Measurements from ENCODE around the gene RASA3. TPM values are rescaled to one million over a fixed set of nuclear protein-coding genes. Genes with fewer than 3 reads are reported as not detected.

RASA3 gene
- total RNA-seq, 1 experiment from 2014 or later = 0.26 TPM

- CTCF ChIA-PET = no interaction called here
- BruUV-seq (replicated peaks) = no TSS peak
- no peaks in the 10 kb centered on the region for H3K4me1 Mint-ChIP-seq (ENCODE audit: low read depth, unreplicated experiment)
- no peaks in the 10 kb centered on the region for H3K9me3 Mint-ChIP-seq (ENCODE audit: low read depth, unreplicated experiment)
- no peak overlapping the region for H3K4me3 Mint-ChIP-seq (ENCODE audit: low read depth, unreplicated experiment)
- no peak for DNase-seq
- TF ChIP-seq, protein P1, sequence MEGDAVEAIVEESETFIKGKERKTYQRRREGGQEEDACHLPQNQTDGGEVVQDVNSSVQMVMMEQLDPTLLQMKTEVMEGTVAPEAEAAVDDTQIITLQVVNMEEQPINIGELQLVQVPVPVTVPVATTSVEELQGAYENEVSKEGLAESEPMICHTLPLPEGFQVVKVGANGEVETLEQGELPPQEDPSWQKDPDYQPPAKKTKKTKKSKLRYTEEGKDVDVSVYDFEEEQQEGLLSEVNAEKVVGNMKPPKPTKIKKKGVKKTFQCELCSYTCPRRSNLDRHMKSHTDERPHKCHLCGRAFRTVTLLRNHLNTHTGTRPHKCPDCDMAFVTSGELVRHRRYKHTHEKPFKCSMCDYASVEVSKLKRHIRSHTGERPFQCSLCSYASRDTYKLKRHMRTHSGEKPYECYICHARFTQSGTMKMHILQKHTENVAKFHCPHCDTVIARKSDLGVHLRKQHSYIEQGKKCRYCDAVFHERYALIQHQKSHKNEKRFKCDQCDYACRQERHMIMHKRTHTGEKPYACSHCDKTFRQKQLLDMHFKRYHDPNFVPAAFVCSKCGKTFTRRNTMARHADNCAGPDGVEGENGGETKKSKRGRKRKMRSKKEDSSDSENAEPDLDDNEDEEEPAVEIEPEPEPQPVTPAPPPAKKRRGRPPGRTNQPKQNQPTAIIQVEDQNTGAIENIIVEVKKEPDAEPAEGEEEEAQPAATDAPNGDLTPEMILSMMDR (IDR thresholded peaks at IDR 0.05; ENCODE audit: unreplicated experiment) = no peak
- H3K27ac Mint-ChIP-seq (ENCODE audit: unreplicated experiment) = no peak overlapping the region
- H3K27me3 Mint-ChIP-seq (ENCODE audit: unreplicated experiment) = peaks cover 25% of the 10 kb centered on the region
- intact Hi-C loops (cut with micrococcal nuclease; ENCODE audit: unreplicated experiment) = no loop called here
- H3K36me3 Mint-ChIP-seq (ENCODE audit: insufficient read depth, unreplicated experiment) = no peaks in the 10 kb centered on the region
These were observed 195.3 kb downstream of the RASA3 start for GRCh38 chr13:113937073-113937472.

DNA sequence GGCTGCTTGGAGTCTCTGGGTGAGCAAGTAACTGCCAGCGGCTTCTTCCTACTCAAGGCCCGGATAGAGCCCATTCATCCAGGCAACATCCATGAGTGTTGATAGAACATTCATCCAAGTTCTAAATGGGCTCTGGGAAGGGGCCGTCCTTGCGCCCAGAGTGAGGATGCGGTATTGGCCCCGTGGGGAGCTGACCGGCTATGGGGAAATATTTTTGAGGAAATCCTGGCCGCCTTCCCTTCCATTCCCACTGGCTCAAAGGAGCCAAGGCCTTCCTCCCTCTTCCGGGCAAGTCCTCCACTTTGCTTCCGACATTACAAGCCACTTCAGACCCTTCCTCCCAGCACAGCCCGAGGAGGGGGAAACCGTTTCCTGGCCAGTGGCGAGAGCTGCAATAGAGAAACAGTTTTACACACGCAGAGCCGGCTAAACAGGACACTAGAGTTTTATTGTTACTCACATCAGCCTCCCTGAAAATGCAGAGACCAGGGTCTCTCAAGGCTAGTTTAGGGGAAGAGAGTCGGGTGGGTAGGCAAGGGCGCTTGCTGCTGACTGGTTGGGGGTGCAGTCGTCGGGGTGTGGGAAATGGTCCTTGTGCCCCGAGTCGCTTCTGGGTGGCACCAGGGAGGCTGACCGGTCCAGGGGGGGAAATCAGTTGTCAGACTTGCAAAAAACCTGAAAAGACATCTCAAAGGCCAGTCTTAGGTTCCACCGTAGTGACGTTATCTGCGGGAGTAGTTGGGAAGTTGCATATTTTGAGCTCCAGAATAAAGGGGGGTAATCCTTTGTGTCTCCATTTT lies 196.1 kb downstream of the RASA3 start:
- TF ChIP-seq, protein P1 (IDR thresholded peaks at IDR 0.05; ENCODE audit: unreplicated experiment) = no peak
- no peak for DNase-seq
- no TSS peak for BruUV-seq (replicated peaks)
- Mint-ChIP-seq H3K27me3 (ENCODE audit: unreplicated experiment) (peaks cover 25% of the 10 kb centered on the region), H3K4me3 (ENCODE audit: low read depth, unreplicated experiment) (no peak overlapping the region), H3K9me3 (ENCODE audit: low read depth, unreplicated experiment) (no peaks in the 10 kb centered on the region), H3K4me1 (ENCODE audit: low read depth, unreplicated experiment) (no peaks in the 10 kb centered on the region), H3K36me3 (ENCODE audit: insufficient read depth, unreplicated experiment) (no peaks in the 10 kb centered on the region), H3K27ac (ENCODE audit: unreplicated experiment) (no peak overlapping the region)
- intact Hi-C loops (cut with micrococcal nuclease; ENCODE audit: unreplicated experiment) = no loop called here
- CTCF ChIA-PET = no interaction called here

GRCh38 chr13:113935001-113935844 lies 197.2 kb downstream of the RASA3 start:
- DNase-seq = no peak
- no peak overlapping the region for H3K27ac Mint-ChIP-seq (ENCODE audit: unreplicated experiment)
- H3K9me3 Mint-ChIP-seq (ENCODE audit: low read depth, unreplicated experiment) = no peaks in the 10 kb centered on the region
- CTCF ChIA-PET = no interaction called here
- H3K36me3 Mint-ChIP-seq (ENCODE audit: insufficient read depth, unreplicated experiment) = no peaks in the 10 kb centered on the region
- no peak overlapping the region for H3K4me3 Mint-ChIP-seq (ENCODE audit: low read depth, unreplicated experiment)
- H3K4me1 Mint-ChIP-seq (ENCODE audit: low read depth, unreplicated experiment) = no peaks in the 10 kb centered on the region
- no TSS peak for BruUV-seq (replicated peaks)
- TF ChIP-seq, protein P1 (IDR thresholded peaks at IDR 0.05; ENCODE audit: unreplicated experiment) = no peak
- H3K27me3 Mint-ChIP-seq (ENCODE audit: unreplicated experiment) = peaks cover 25% of the 10 kb centered on the region
- intact Hi-C loops (cut with micrococcal nuclease; ENCODE audit: unreplicated experiment) = no loop called here

GRCh38 chr13:113934576-113934975 lies 197.8 kb downstream of the RASA3 start:
- CTCF ChIA-PET = no interaction called here
- H3K27me3 Mint-ChIP-seq (ENCODE audit: unreplicated experiment) = peaks cover 25% of the 10 kb centered on the region
- no peaks in the 10 kb centered on the region for H3K4me1 Mint-ChIP-seq (ENCODE audit: low read depth, unreplicated experiment)
- TF ChIP-seq, protein P1 (IDR thresholded peaks at IDR 0.05; ENCODE audit: unreplicated experiment) = no peak
- no peak overlapping the region for H3K27ac Mint-ChIP-seq (ENCODE audit: unreplicated experiment)
- no peaks in the 10 kb centered on the region for H3K9me3 Mint-ChIP-seq (ENCODE audit: low read depth, unreplicated experiment)
- DNase-seq = no peak
- intact Hi-C loops (cut with micrococcal nuclease; ENCODE audit: unreplicated experiment) = no loop called here
- H3K36me3 Mint-ChIP-seq (ENCODE audit: insufficient read depth, unreplicated experiment) = no peaks in the 10 kb centered on the region
- no TSS peak for BruUV-seq (replicated peaks)
- no peak overlapping the region for H3K4me3 Mint-ChIP-seq (ENCODE audit: low read depth, unreplicated experiment)
